HG03095 (cell line): ENCODE measurements around the gene TSFM.

Experiments used
- ATAC-seq: cut with Tn5 transposase; IDR thresholded peaks from one replicate; pipeline ENCODE4 v1.9.1; 2021; ENCODE audit warnings: moderate library complexity; ENCODE audit not compliant: unreplicated experiment

The TSFM gene

DNA sequence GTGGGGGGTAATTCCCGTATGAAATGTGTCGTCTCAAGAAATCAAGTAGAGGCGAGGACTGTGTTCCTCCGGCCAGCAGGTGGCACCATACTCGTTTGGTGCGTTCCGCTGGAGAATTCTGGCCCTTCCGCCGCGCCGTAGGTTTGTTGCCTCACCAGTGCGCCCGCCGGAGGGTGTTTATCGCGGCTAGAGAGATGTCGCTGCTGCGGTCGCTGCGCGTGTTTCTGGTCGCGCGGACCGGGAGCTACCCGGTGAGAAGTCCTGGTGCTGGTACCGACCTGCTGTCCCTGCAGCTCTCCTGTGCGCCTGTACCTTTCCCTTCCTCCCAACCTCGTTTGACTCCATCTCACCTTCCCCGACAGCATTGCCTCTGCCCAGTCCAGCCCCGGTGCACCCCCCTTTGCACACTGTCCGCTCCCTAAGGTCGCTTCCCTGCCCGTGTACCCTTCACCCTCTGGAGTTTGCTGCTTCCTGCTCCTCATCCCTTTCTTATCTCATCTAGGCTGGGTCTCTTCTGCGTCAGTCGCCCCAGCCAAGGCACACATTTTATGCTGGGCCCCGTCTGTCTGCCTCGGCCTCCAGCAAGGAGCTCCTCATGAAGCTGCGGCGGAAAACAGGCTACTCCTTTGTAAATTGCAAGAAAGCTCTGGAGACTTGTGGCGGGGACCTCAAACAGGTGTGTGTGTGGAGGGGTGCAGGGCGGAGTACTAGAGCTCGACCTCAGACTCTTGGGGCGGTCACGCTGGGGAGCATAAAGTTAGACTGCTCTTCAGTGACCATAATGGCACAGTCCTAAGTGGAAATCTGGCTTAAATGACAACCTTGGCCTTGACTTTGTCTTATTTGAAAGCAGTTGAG is at the start of gene TSFM:
TSFM (plus strand) TSS at position 180 of the 858 bp plus-strand sequence; CDS start at position 195, 15 bp downstream.
- ATAC-seq, result peak; percentile 93

DNA sequence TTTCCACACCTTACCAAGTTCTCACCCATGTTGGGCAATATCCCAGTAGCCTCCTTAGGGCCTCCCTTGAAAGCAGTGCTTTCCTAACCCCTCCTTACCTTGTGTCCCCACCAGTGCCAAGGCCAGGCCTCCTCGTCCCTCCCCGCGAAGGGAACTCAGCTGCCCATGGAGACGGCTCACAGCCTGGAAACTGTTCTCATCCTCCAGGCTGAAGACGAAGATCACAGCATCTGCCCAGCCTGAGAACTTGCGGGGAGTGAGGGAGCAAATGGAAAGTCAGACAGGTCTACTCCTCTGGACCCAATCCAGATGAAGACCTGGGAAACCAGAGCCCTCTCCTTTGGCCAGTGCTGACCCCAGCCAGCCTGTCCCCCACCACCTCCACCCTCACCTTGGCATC is 48.7 kb upstream of the TSFM start:
- ATAC-seq, result no peak

DNA sequence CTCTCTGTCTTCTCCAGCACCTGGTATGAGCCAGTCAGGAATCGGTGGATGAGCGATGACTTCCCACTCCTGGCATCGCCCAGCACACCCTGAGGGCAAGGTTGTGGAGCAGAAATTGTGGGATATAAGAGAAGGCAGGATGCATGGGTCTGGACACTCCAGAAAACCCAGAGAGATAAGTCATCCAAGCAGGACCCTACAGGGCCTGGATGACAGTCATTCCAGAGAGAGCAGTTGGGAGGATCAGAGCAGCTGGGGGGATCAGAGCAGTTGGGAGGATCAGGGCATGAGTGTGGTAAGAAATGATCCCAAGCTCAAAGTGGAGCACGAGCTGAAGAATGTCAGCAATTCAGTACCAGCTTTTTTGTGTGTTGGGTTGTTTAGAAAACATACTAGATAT is 48.0 kb upstream of the TSFM start:
- ATAC-seq, result no peak

DNA sequence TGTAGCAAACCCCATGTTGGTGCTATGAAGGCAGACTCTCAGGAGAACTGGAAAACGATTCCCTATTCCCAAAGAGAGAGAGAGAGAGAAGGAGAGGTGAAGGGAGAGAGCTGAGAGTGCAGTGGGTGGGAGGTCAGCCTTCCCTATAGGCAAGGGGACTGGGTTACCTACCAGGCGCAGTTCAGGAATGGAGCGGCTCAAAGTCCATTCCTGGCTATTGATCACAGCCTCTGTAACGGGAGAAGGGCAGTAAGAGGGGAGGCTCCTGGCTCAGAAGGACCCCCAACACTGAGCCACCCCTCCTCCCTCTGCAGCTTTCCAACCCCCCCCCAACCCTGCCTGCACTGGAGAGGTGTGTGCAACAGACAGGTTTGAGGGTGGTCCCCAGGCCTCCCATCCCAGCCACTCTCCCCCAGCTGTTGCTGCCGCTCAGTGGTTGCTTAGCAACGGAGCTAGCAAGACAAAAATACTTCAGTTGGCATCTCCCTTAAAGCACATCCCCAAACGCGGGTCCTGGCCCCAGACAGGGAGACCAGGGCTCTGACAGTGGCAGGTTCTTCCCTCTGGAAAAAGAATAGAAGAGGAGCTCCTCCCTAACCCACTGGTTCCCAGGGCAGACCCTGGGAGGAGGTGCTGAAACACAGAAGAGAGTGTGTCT is 47.3 kb upstream of the TSFM start:
- no peak for ATAC-seq

DNA sequence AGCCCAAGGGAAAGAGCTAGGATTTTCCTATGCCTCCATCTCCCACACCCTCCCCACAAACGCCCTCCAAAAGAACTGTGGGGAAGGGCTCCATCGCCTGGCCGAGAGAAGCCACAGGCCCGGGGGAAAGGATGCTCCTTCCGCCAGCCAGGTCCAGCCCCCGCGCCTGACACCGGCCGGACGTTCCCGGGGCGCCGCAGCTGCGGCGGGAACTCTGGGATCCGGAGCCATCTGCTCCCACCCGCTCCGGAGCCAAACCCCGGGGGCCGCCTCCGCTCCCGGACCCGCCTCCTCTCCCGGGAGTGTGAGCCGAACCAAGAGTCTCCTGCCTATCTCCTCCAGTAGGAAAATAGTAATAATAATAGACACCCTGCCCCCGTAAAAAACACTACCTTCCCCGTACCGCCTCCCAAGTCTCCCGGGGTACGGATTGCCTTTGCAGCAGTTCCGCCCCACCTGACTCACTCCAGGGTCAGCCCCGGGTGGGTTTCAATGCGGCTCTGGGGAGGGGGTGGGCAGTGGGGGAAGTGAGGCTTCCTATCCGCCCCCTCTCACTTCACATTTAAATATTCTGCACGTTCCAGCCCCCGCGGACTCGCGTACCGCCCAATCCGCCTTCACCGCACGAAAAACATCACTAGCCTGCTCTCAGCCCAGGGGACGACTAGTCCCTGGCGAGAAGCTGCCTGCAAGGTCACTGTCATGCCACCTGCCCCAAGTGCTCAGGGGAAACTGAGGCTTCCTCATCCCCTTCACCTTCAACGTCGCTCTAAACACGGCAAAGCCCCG is 46.4 kb upstream of the TSFM start:
- no peak for ATAC-seq

DNA sequence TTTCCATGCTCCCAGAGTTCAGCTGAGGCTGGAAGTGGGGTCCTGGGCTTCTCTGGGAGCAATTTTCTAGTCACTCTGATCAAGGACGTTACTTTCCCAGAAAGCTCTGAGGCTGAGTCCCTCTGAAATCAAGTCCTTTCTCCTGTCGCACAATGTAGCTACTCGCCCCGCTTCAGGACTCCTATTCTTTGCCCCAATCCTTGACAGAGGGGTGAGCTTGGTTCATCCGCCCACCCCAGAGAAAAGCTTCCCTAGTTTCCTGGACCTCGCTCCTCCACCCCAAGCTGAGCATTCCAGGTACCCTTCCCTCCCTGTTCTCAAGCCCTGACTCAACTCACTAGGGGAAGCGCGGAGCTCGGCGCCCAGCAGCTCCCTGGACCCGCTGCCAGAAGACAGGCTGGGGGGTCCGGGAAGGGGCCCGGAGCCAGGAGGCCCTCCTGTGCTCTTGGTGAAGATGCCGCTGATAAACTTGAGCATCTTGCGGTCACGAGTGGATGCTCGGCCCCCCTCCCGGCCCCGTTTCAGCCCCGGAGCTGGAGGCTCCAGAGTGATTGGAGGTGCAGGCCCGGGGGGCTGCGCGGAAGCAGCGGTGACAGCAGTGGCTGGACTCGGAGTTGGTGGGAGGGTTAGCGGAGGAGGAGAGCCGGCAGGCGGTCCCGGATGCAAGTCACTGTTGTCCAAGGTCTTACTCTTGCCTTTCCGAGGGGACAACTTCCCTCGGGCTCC is 45.7 kb upstream of the TSFM start:
- no peak for ATAC-seq

DNA sequence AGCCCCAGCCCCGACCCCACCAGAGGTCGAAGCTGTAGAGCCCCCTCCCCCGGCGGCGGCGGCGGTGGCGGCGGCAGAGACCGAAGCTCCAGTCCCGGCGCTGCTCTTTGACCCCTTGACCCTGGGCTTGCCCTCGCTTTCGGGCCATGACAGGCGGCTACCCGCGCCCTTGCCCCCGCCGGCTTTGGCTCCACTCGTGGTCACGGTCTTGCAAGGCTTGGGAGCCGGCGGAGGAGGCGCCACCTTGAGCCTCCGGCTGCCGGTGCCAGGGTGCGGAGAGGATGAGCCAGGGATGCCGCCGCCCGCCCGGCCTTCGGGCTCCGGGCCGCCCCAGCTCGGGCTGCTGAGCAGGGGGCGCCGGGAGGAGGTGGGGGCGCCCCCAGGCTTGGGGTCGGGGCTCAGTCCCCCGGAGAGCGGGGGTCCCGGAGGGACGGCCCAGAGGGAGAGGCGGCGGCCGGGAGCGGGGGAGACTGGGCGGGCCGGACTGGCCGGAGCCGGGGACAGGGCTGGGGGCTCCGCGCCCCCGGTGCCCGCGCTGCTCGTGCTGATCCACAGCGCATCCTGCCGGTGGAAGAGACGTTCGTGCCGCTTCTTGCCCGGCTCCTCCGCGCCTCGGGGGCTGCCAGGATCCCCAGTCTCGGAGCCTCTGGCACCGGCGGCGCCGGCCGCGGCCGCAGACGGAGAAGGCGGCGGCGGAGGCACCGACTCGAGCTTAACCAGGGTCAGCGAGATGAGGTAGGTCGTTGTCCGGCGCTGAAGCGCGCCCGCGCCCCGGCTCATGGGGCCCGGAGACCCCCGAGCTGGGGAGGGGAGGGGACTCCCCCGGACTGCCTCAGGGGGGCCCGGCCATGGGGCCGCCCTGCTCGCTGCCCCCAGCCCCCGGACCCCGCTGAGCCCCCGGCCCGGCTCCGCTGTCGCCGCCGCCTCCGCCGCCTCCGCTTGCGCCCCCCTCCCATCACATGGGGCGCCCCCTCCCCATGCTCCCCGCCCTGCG is 44.8 kb upstream of the TSFM start:
- no peak for ATAC-seq

DNA sequence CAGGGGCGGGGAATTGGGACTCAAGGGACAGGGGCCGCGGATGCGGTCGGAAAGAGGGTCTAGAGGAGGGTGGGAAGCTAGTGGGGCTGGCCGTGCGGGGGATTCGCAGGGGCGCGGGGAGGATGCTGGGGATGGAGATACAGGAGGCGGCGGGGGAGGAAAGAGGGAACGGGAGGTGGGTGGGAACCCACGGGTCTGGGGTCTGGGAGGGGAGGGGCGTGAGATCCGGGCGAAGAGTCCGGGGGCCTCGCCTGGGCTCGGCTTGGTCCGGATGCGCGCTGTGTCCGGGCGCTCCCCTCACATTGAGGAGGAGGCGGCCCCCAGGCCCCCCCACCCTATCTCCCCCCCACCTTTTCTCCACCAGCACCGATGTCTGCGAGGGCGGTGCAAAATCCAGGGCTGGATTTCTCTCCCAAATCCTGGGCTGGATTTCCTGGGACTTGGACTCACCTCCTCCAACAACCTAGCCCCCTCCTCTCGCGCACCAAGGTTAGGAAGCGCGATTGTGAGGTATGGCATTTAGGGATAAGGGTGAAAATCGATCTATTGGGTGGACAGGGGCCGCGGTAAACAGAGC is 43.8 kb upstream of the TSFM start, which contains the start of gene AGAP2:
AGAP2 (minus strand) TSS at position 82 of the 577 bp plus-strand sequence. CDS start 496 bp downstream, outside the sequence.
- no peak for ATAC-seq

DNA sequence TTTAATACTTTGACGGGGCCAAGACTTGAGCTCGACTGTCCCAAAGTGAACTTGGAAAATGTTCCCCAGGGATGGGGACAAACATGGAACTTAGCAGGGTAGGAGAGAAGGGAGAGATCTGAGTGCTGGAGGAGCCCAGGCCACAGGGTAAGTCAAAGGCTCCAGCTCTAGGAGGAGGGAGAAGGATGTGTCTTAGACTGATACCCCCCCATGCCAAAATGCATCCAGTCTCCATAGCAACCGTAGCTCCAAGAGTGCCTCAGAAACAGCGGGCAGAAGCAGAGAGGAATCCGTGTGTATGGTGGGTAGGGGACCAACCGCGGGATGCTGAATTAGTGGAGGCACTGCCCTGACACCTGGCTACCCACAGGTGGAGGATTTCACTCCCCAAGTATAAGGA is 43.2 kb upstream of the TSFM start:
- ATAC-seq, result no peak

DNA sequence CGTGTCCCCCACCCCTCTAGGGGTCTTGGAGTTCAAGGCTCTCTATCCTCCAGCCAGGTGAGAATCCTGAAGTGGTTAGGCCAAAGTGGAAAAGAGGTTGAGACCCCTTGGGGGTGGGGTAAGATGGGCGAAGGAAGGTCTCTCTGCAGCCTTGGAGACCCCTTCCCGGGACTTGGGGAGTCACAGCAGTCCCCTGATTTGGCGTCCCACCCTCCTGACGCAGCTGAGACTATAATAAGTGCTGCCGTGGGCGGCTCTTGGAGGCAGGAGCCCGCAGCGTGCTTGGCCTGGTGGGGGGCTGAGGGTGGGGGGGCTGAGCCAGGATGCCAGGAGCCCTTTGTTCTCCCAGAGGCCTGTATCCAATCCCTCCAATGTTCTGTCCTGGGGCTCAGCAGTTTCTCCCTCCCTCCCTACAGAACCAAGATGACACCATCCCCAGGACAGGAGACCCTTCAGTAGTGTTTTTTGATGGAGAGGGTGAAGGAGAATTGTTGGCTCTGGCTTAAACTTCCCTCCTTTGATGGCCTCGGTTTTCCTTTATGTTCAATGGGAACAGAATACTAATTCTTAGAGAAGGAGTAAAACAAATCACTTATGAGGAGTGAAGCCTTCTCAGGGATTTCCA is 42.6 kb upstream of the TSFM start:
- no peak for ATAC-seq

DNA sequence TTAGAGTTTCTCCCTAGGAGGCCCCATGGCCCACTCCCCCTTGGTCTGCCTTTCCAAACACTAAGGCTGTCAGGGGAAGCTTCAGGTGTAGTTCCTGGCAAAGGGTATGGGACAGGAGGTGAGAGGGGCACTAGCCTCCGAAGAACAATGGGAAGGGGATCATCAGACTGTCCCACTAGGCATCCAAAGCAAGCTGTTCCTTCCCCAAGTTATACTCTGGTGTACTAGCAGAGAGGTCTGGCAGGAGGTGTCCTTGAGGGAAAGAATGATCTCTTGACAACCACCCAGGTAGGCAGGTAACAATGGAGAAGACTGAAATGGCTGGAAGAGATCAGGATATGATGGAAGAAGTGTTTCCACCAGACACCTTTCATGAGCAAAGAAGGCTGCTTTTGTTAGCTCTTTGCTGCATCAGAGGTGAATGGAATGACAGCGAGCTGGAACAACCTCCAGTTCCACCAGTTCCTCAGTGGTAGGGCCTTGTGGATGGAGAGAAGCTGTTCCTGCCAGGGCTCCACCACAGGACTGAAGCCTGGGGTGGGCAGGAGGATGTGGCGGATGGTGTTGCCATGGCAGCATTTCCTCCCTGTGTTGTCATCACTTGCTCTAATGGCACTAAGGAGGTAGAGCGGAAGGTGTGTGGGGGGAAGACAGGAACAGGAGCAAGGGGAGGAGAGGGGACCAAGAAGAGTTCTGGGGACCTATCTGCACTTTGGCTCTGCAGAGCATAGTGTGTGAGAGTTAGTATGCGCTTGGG is 41.8 kb upstream of the TSFM start:
- ATAC-seq, result no peak

DNA sequence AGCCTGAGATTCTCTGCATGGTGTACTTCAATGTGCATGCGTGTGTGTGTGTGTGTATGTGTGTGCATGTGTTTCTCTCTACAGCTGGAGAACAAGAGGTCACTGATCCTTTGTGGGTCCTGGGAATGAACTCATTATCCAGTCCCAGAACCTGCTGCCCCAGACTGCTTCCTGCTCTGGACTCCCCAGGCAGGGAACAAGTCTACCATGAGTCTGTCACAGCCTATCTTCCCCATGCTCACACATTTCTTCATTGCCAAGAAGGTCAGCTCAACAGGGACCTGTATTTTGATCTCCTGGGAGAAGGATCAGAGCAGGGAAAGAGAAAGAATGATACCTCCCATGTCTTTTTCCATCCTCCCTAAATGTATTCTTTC is 41.2 kb upstream of the TSFM start:
- no peak for ATAC-seq

DNA sequence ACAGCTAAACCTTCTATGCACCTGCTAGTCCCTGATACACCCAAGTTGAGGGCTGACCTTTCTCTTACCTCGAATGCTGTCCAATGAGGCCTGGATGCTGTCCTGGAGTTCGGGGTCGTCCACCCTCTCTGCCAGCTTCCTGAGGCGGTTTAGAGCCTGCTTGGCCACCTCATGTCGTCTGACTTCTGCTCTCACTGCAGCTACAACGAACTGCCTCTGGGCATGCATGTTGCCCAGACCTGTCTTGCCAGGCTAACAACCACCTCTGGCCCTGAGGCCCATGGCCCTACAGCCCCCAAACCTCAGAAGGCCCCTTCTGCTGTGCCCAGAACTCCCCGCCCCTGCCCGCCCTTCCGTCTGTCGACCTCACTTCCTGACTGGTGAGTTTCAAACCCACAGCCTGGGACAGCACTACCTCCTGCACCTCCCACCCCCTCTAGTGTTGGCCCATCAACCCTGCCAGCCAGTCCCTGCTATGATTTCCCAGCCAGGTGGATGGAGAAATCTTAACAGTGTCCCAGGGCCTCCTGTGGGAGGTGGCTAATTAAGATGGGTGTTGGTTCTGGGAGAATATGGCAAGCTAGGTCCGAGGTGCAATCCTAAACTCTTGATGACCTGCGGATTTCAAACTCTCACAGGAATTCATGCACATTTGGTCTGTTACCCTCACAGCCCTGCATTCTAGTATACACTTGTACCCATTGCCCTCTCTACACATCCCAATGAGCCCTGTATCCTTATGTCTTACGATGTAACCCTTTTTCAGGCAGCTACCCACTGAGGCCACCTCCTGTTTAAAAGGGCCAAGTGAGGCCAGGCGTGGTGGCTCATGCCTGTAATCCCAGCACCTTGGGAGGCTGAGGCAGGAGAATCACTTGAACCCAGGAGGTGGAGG is 40.5 kb upstream of the TSFM start:
- peak; percentile 46 for ATAC-seq

DNA sequence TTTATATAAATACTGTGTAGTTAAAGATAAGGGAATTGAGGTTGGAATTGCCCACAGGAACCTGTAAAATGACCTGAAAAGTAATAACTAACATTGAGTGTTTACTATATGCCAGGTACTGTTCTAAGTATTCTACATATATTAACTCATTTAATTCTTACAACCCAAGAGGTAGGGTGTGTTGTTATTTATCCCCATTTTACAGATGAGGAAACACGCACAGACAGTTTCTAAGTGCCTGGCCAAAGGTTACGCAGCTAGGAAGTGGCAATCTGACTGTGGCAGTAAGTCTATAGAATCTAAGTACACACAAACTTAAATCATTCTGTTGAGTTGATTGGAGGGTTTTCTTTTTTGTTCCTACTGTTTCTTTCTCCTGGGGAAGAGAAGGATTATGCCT is 38.8 kb upstream of the TSFM start:
- ATAC-seq, result no peak

DNA sequence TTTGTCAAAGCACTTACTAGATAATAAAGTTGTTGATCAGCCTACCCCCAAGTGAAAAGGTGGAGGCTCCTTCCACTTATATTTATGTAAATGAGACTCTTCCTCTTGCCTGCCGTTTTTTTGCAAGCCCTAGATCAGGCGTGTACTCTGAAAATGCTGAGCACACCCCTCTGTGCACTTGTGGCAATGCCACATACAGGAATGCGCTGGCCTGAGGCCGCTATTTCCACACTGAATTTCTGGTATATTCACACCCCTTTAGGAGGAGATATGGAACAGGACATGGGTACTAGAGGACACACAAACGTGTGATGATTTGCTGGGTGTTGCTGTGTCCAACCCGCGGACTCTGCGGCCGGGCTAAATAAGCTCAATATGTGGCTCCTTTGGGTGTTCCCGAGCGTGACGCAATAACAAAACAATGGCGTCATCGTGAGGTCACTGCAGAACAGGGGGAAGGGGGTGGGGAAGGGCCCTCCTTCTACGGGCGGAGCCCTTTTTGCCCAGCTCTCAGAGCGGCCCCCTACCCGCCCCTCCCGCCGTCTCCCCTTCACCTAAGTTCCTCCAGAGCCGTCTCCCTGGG is 38.3 kb upstream of the TSFM start:
- ATAC-seq, result peak; percentile 28

DNA sequence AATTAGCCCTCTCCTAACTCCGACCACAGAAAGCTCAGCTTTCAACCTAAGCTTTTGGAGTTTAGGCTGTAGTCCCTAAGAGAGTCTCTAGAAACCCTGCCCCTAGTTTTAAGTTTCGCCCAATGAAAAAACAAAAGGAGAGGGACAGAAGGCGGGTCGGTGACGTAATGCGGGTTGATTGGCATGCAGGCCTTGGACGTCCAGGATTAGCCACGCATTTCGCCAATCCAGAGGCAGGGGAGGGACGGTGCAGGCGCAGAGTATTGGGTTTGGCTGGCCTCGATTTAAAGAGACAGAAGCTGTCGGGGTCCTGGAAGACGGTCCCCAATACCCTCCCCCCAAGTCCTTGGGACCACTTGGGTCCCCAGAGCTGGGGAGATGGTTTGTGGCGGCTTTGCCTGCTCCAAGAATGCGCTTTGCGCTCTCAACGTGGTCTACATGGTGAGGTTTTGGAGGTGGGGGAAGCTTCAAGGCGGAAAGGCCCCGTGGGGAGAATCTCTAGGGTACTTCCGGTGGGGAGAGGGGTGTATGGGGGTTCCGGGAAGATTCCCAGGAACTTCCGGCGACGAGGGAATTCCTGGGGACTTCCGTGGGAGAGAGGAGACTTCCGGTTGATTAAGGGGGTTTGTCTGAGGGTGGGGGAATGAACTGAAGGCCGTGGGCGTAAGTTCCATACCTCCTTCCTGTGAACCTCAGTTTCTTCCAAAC is 37.7 kb upstream of the TSFM start, which contains the start of gene TSPAN31:
TSPAN31 (plus strand) TSS at position 263 of the 708 bp plus-strand sequence; CDS start at position 379, 116 bp downstream.
- ATAC-seq, result peak; percentile 87
